ENCODE data around the gene LANCL2. TPM values are rescaled to one million over a fixed set of nuclear protein-coding genes. Genes with fewer than 3 reads are reported as not detected.

The LANCL2 gene
- total RNA-seq, 4 donors from 2014 or later = 12.6 to 23.3 (median 18.6) TPM

- no peak for ATAC-seq (ENCODE audit: low FRiP score)
Observed at GRCh38 chr7:55444786-55445185, 79.6 kb downstream of the LANCL2 start.

GRCh38 chr7:55448526-55448925 lies 83.4 kb downstream of the LANCL2 start:
- ATAC-seq (ENCODE audit: low FRiP score) (no peak), DNase-seq (ENCODE audit: low spot score) (no peak)
- TF ChIP-seq CTCF (IDR thresholded peaks at IDR 0.05) = no peak

More at GRCh38 chr7:55444786-55445185, 79.6 kb downstream of the LANCL2 start:
- no peak for TF ChIP-seq CTCF (IDR thresholded peaks at IDR 0.05)
- DNase-seq (ENCODE audit: low spot score) = no peak

- ATAC-seq (ENCODE audit: low FRiP score) (no peak), DNase-seq (ENCODE audit: low spot score) (no peak)
- TF ChIP-seq CTCF (IDR thresholded peaks at IDR 0.05) = no peak
Observed at GRCh38 chr7:55449205-55449991, 84.3 kb downstream of the LANCL2 start.

GRCh38 chr7:55449992-55450535 lies 84.9 kb downstream of the LANCL2 start:
- DNase-seq (ENCODE audit: low spot score) (no peak), ATAC-seq (ENCODE audit: low FRiP score) (no peak)
- TF ChIP-seq CTCF (IDR thresholded peaks at IDR 0.05) = no peak

- ATAC-seq (ENCODE audit: low FRiP score) (no peak), DNase-seq (ENCODE audit: low spot score) (no peak)
- TF ChIP-seq CTCF (IDR thresholded peaks at IDR 0.05) = no peak
Observed at GRCh38 chr7:55452971-55453370, 87.8 kb downstream of the LANCL2 start.

GRCh38 chr7:55457801-55458200 lies 92.7 kb downstream of the LANCL2 start:
- DNase-seq (ENCODE audit: low spot score) = no peak
- no peak for TF ChIP-seq CTCF (IDR thresholded peaks at IDR 0.05)
- no peak for ATAC-seq (ENCODE audit: low FRiP score)

- TF ChIP-seq CTCF (IDR thresholded peaks at IDR 0.05) = no peak
- ATAC-seq (ENCODE audit: low FRiP score) (no peak), DNase-seq (ENCODE audit: low spot score) (no peak)
Observed at GRCh38 chr7:55458351-55458750, 93.2 kb downstream of the LANCL2 start.
